Immature natural killer cell (primary cell): ENCODE results near the gene RNF111. TPM values are rescaled to one million over a fixed set of nuclear protein-coding genes. Genes with fewer than 3 reads are reported as not detected.
A peak's percentile ranks its signal among the peaks of the same experiment; 100 is the strongest.

Experiments used
- DNase-seq, 3 donors: peaks; one replicate each; pipeline ENCODE4 v3.0.0; 2022; ENCODE audit warnings: mixed read lengths in 1 of 3
- H3K27ac Mint-ChIP-seq, 6 donors: one replicate each; pipeline ENCODE4 v1.8.0; 2020; ENCODE audit warnings: mixed read lengths in 6 of 6, mild to moderate bottlenecking in 5 of 6, inconsistent platforms in 4 of 6, moderate library complexity in 3 of 6
- H3K27me3 Mint-ChIP-seq, 3 donors: one replicate each; pipeline ENCODE4 v1.8.0; 2020 to 2021; ENCODE audit warnings: low read depth in 3 of 3, mild to moderate bottlenecking in 3 of 3, mixed read lengths in 3 of 3, moderate library complexity in 3 of 3, inconsistent platforms in 1 of 3
- H3K36me3 Mint-ChIP-seq, 3 donors: one replicate each; pipeline ENCODE4 v1.8.0; 2020; ENCODE audit warnings: mixed read lengths in 3 of 3, inconsistent platforms in 2 of 3, mild to moderate bottlenecking in 2 of 3
- H3K4me1 Mint-ChIP-seq, 2 donors: one replicate each; pipeline ENCODE4 v1.8.0; 2020; ENCODE audit warnings: inconsistent platforms in 2 of 2, mild to moderate bottlenecking in 2 of 2, mixed read lengths in 2 of 2, moderate library complexity in 1 of 2
- H3K4me3 Mint-ChIP-seq, 5 donors: one replicate each; pipeline ENCODE4 v1.8.0; 2020; ENCODE audit warnings: mild to moderate bottlenecking in 5 of 5, mixed read lengths in 5 of 5, inconsistent platforms in 3 of 5, moderate library complexity in 3 of 5
- H3K9me3 Mint-ChIP-seq, 6 donors: one replicate each; pipeline ENCODE4 v1.8.0; 2020; ENCODE audit warnings: mild to moderate bottlenecking in 6 of 6, mixed read lengths in 6 of 6, inconsistent platforms in 4 of 6, moderate library complexity in 3 of 6
- polyA plus RNA-seq, 3 donors: library from polyadenylated mRNA; unstranded; fragments of 300-500 nt; fragmentation: Illumina TruSeq; gene quantifications; one replicate each; pipeline ENCODE4 v1.2.3, GENCODE V29; 2021

Gene RNF111
- polyA plus RNA-seq, 3 donors from 2014 or later, result 8.1 to 19.1 (median 10.8) TPM

- DNase-seq, result no peak
- Mint-ChIP-seq H3K27me3 (no peaks in the 10 kb centered on the region), H3K4me1 (peaks cover 27 to 53% of the 10 kb centered on the region in 2 donors), H3K4me3 (no peak overlapping the region), H3K36me3 (peaks cover 0 to 1% (median under 1%) of the 10 kb centered on the region in 3 donors), H3K27ac (peak overlapping the region in 5 of 6 donors; percentile 3 to 76 (median 50)), H3K9me3 (no peaks in the 10 kb centered on the region)
Measured at GRCh38 chr15:59011262-59011952, 23.9 kb downstream of the RNF111 start.

DNA sequence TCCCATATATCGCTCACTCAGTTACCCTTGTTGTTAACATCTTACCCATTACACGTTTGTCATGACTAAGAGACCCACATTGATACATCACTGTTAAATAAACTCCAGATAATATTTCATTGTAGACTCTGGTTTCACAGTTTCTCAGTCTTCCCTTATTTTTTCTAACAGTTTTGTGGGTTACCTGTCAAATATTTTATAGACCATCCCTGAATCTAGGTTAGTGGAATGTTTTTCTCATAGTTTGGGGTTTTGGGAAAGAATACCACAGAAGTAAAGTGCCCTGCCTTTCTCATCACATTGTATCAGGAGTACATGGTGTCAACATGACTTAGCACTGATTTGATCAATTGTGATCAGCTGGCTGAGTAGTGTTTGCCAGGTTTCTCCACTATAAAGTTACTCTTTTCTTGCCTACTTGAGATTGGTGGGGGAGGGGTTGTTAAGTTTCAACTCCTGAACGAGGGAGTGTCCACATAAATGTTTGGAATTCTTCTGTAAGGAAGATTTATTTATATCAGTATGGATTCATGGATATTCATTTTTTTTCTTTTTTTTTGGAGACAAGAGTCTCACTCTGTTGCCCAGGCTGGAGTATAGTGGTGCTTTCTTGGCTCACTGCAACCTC lies 25.9 kb downstream of the RNF111 start:
- H3K36me3 Mint-ChIP-seq, result peaks cover 0 to 3% (median 0%) of the 10 kb centered on the region in 3 donors
- no peak overlapping the region for H3K27ac Mint-ChIP-seq
- no peaks in the 10 kb centered on the region for H3K27me3 Mint-ChIP-seq
- no peaks in the 10 kb centered on the region for H3K9me3 Mint-ChIP-seq
- peaks cover 28 to 48% of the 10 kb centered on the region in 2 donors for H3K4me1 Mint-ChIP-seq
- no peak overlapping the region for H3K4me3 Mint-ChIP-seq
- no peak for DNase-seq

DNA sequence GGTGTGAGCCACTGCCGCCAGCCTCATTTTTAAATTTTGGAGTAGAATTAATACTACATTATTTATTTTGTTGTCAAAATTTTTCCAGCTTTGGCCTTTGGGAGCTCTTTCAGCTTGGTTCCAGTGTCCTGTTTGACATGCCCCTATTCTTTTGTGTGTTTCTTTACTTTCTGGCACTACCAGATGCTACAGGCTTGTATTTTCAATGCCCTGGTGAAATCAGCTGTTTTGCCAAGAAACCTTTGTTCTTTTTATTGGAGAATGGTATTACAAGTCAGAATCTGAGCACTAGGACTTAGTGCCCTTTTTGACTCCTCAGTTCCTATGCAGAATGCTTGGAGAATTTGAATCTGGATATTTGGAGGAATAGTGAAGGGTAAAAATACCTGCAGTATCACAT lies 26.6 kb downstream of the RNF111 start:
- Mint-ChIP-seq H3K36me3 (peaks cover 0 to 3% (median 0%) of the 10 kb centered on the region in 3 donors), H3K27ac (peak overlapping the region in 2 of 6 donors; percentile 48 to 59)

GRCh38 chr15:59017449-59017848 lies 30.0 kb downstream of the RNF111 start:
- peaks cover 0 to 3% (median 0%) of the 10 kb centered on the region in 3 donors for H3K36me3 Mint-ChIP-seq
- no peak overlapping the region for H3K4me3 Mint-ChIP-seq
- H3K27me3 Mint-ChIP-seq, result peaks cover 0 to 1% (median 0%) of the 10 kb centered on the region in 3 donors
- H3K4me1 Mint-ChIP-seq, result peaks cover 19 to 36% of the 10 kb centered on the region in 2 donors
- no peak overlapping the region for H3K27ac Mint-ChIP-seq
- DNase-seq, result no peak
- no peaks in the 10 kb centered on the region for H3K9me3 Mint-ChIP-seq

More for the DNA sequence above, 26.6 kb downstream of the RNF111 start:
- Mint-ChIP-seq H3K4me1 (peaks cover 28 to 43% of the 10 kb centered on the region in 2 donors), H3K9me3 (no peaks in the 10 kb centered on the region), H3K27me3 (no peaks in the 10 kb centered on the region), H3K4me3 (no peak overlapping the region)
- DNase-seq, result no peak

GRCh38 chr15:59018833-59019232 lies 31.4 kb downstream of the RNF111 start:
- Mint-ChIP-seq H3K4me3 (no peak overlapping the region), H3K4me1 (peaks cover 14 to 28% of the 10 kb centered on the region in 2 donors), H3K27ac (no peak overlapping the region), H3K27me3 (peaks cover 0 to 1% (median 0%) of the 10 kb centered on the region in 3 donors), H3K9me3 (no peaks in the 10 kb centered on the region), H3K36me3 (peaks cover 0 to 3% (median 0%) of the 10 kb centered on the region in 3 donors)
- no peak for DNase-seq

GRCh38 chr15:59020322-59020721 lies 32.9 kb downstream of the RNF111 start:
- Mint-ChIP-seq H3K9me3 (no peaks in the 10 kb centered on the region), H3K27me3 (peaks cover 0 to 1% (median 0%) of the 10 kb centered on the region in 3 donors), H3K4me3 (no peak overlapping the region), H3K36me3 (peaks cover 3 to 7% (median 7%) of the 10 kb centered on the region in 3 donors), H3K27ac (peak overlapping the region in 3 of 6 donors; percentile 15 to 59 (median 20)), H3K4me1 (peaks cover 9 to 20% of the 10 kb centered on the region in 2 donors)
- no peak for DNase-seq

DNA sequence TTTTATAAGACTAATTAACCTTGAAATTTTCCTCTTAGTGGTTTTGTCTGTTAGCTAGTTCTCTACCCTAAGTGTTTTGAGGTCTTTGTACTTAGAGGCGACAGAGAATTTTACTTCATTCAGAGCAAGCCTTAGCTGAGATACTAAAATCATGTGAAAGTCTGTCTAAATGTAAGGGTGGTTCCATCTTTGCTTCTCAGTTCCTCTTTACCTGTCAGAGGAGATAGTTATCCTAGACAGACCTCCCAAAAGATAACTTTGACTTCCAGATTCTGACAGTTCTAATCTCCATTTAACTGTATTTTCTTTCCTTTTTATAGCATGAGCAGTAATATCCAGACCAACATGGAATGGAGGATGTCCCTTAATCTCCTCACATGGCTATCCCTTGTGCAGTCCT lies 34.7 kb downstream of the RNF111 start:
- no peaks in the 10 kb centered on the region for H3K9me3 Mint-ChIP-seq
- H3K27me3 Mint-ChIP-seq, result peaks cover 0 to 1% (median 0%) of the 10 kb centered on the region in 3 donors
- H3K36me3 Mint-ChIP-seq, result peaks cover 0 to 7% (median 7%) of the 10 kb centered on the region in 3 donors
- no peak for DNase-seq
- H3K4me3 Mint-ChIP-seq, result no peak overlapping the region
- H3K27ac Mint-ChIP-seq, result no peak overlapping the region
- H3K4me1 Mint-ChIP-seq, result peaks cover 3 to 15% of the 10 kb centered on the region in 2 donors

DNA sequence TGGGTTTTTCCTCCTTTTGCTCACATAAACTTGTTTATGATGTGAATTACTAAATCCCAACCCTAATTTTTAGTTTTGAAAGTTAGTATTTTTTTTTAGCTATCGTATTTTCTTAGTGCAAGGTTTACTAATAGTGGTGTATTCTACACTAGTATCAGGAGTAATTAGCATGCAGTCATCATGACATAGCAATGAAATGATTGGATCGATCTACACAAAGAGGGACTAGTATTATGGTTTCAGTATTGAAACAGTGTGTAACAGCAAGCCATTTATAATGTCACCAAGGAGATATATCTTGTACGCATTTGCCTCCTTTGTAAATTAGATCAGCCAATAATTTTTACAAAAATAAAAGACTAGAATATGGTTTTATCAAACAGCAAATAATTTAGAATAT lies 38.7 kb downstream of the RNF111 start:
- Mint-ChIP-seq H3K27me3 (no peaks in the 10 kb centered on the region), H3K4me1 (peaks cover 15 to 30% of the 10 kb centered on the region in 2 donors), H3K27ac (no peak overlapping the region)

GRCh38 chr15:59028387-59028955 lies 41.0 kb downstream of the RNF111 start:
- Mint-ChIP-seq H3K27ac (no peak overlapping the region), H3K4me3 (no peak overlapping the region), H3K9me3 (no peaks in the 10 kb centered on the region), H3K4me1 (peaks cover 24 to 42% of the 10 kb centered on the region in 2 donors), H3K27me3 (no peaks in the 10 kb centered on the region), H3K36me3 (peaks cover 4 to 28% (median 16%) of the 10 kb centered on the region in 3 donors)
- DNase-seq, result no peak

More for the DNA sequence above, 38.7 kb downstream of the RNF111 start:
- DNase-seq, result no peak
- Mint-ChIP-seq H3K9me3 (no peaks in the 10 kb centered on the region), H3K4me3 (no peak overlapping the region), H3K36me3 (peaks cover 0 to 16% (median 13%) of the 10 kb centered on the region in 3 donors)

GRCh38 chr15:59029554-59029953 lies 42.1 kb downstream of the RNF111 start:
- H3K36me3 Mint-ChIP-seq, result peaks cover 4 to 32% (median 16%) of the 10 kb centered on the region in 3 donors
- no peaks in the 10 kb centered on the region for H3K27me3 Mint-ChIP-seq
- peaks cover 24 to 52% of the 10 kb centered on the region in 2 donors for H3K4me1 Mint-ChIP-seq
- peak overlapping the region in 4 of 5 donors; percentile 3 to 61 (median 36) for H3K4me3 Mint-ChIP-seq
- DNase-seq, result peak in 2 of 3 donors; percentile 8 to 9
- peak overlapping the region in 1 of 6 donors; percentile 6 for H3K27ac Mint-ChIP-seq
- H3K9me3 Mint-ChIP-seq, result no peaks in the 10 kb centered on the region

DNA sequence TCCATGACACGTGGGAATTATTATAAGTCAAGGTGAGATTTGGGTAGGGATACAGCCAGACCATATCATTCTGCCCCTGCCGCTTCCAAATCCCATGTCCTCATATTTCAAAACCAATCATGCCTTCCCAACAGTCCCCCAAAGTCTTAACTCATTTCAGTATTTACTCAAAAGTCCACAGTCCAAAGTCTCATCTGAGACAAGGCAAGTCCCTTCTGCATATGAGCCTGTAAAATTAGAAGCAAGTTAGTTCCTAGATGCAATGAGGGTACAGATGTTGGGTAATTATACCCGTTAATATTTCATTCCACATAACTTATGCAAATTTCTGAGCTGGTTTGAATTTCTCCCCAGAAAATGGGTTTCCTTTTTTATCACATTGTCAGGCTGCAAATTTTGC lies 47.7 kb downstream of the RNF111 start:
- peak overlapping the region in 2 of 6 donors; percentile 37 to 55 for H3K27ac Mint-ChIP-seq
- no peaks in the 10 kb centered on the region for H3K9me3 Mint-ChIP-seq
- peaks cover 10 to 49% (median 24%) of the 10 kb centered on the region in 3 donors for H3K36me3 Mint-ChIP-seq
- peaks cover 42 to 72% of the 10 kb centered on the region in 2 donors for H3K4me1 Mint-ChIP-seq
- H3K4me3 Mint-ChIP-seq, result no peak overlapping the region
- no peak for DNase-seq
- no peaks in the 10 kb centered on the region for H3K27me3 Mint-ChIP-seq

DNA sequence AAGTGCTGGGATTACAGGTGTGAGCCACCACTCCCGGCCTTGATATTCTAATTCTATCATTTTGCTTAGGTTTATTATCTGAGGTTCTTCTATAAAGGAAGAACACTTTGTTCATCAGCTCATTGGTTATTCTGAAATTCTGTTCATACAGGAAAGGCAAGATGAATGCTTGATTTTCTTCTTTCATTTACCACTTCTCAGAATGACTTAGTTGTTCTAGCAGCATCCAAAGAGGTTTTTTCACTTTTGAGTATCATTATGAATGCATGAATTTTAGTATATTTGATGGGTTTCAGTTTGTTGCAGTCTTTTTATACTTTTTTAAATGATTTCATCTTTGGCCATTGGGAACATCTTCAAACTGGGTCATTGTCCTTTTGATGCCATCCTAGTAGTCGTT lies 51.8 kb downstream of the RNF111 start:
- Mint-ChIP-seq H3K9me3 (no peaks in the 10 kb centered on the region), H3K27me3 (no peaks in the 10 kb centered on the region), H3K4me3 (peak overlapping the region in 1 of 5 donors; percentile 33), H3K27ac (peak overlapping the region in 2 of 6 donors; percentile 32 to 41), H3K4me1 (peaks cover 42 to 68% of the 10 kb centered on the region in 2 donors), H3K36me3 (peaks cover 10 to 39% (median 15%) of the 10 kb centered on the region in 3 donors)
- no peak for DNase-seq

- Mint-ChIP-seq H3K27me3 (no peaks in the 10 kb centered on the region), H3K4me3 (no peak overlapping the region), H3K4me1 (peaks cover 34 to 65% of the 10 kb centered on the region in 2 donors), H3K9me3 (no peaks in the 10 kb centered on the region), H3K36me3 (peaks cover 4 to 26% (median 10%) of the 10 kb centered on the region in 3 donors), H3K27ac (no peak overlapping the region)
- no peak for DNase-seq
Measured at GRCh38 chr15:59042041-59042440, 54.6 kb downstream of the RNF111 start.

DNA sequence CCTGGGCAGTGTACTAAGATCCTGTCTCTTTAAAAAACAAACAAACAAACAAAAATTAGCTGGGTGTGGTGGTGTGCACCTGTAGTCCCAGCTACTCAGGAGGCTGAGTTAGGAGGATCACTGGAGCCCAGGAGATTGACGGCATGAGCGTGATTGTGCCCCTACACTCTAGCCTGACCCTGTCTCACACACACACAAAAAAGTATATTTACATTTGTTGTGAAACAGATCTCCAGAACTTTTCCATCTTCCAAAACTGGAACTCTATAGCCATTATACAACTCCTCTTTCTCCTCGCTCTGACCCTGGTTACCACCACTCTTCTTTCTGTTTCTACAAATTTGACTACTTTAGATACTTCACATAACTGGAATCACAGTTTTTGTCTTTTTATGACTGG lies 61.4 kb downstream of the RNF111 start:
- peaks cover 4 to 18% (median 4%) of the 10 kb centered on the region in 3 donors for H3K36me3 Mint-ChIP-seq
- no peak for DNase-seq

More for the DNA sequence above, 61.4 kb downstream of the RNF111 start:
- peaks cover 22 to 61% of the 10 kb centered on the region in 2 donors for H3K4me1 Mint-ChIP-seq
- no peaks in the 10 kb centered on the region for H3K27me3 Mint-ChIP-seq
- no peaks in the 10 kb centered on the region for H3K9me3 Mint-ChIP-seq
- no peak overlapping the region for H3K4me3 Mint-ChIP-seq
- no peak overlapping the region for H3K27ac Mint-ChIP-seq
